Measurements from ENCODE around the gene LAMC3.
"Not testable (repeated sequence)": the region's sequence is repeated elsewhere in the genome, so short reads cannot be mapped to it uniquely, and the experiment has no call there.

Gene LAMC3

GRCh38 chr9:130990978-130991777 lies 17.8 kb upstream of the LAMC3 start:
- in situ Hi-C loops (cut with MboI; ENCODE audit: low sequenced_read_pairs) = no loop called here

- in situ Hi-C loops (cut with MboI; ENCODE audit: low sequenced_read_pairs) = no loop called here
Measured at GRCh38 chr9:130991778-130992681, 16.9 kb upstream of the LAMC3 start.

- in situ Hi-C loops (cut with MboI; ENCODE audit: low sequenced_read_pairs) = no loop called here
Measured at GRCh38 chr9:130992682-130993032, 16.3 kb upstream of the LAMC3 start.

- in situ Hi-C loops (cut with MboI; ENCODE audit: low sequenced_read_pairs) = no loop called here
Measured at GRCh38 chr9:130993303-130994030, 15.5 kb upstream of the LAMC3 start.

GRCh38 chr9:130994135-130995085 lies 14.6 kb upstream of the LAMC3 start:
- in situ Hi-C loops (cut with MboI; ENCODE audit: low sequenced_read_pairs) = no loop called here

- in situ Hi-C loops (cut with MboI; ENCODE audit: low sequenced_read_pairs) = no loop called here
Measured at GRCh38 chr9:130995086-130996011, 13.6 kb upstream of the LAMC3 start.

GRCh38 chr9:130996205-130996604 lies 12.8 kb upstream of the LAMC3 start:
- in situ Hi-C loops (cut with MboI; ENCODE audit: low sequenced_read_pairs) = no loop called here

- in situ Hi-C loops (cut with MboI; ENCODE audit: low sequenced_read_pairs) = no loop called here
Measured at GRCh38 chr9:130996676-130997394, 12.1 kb upstream of the LAMC3 start.

- in situ Hi-C loops (cut with MboI; ENCODE audit: low sequenced_read_pairs) = no loop called here
Measured at GRCh38 chr9:130997395-130997684, 11.6 kb upstream of the LAMC3 start.

GRCh38 chr9:130997925-130998596 lies 10.9 kb upstream of the LAMC3 start:
- in situ Hi-C loops (cut with MboI; ENCODE audit: low sequenced_read_pairs) = no loop called here

- in situ Hi-C loops (cut with MboI; ENCODE audit: low sequenced_read_pairs) = no loop called here
Measured at GRCh38 chr9:130998597-130999244, 10.3 kb upstream of the LAMC3 start.

GRCh38 chr9:130999245-130999623 lies 9.7 kb upstream of the LAMC3 start:
- in situ Hi-C loops (cut with MboI; ENCODE audit: low sequenced_read_pairs) = no loop called here

- in situ Hi-C loops (cut with MboI; ENCODE audit: low sequenced_read_pairs) = not testable (repeated sequence)
Measured at GRCh38 chr9:131000526-131000925, 8.4 kb upstream of the LAMC3 start.

GRCh38 chr9:131001021-131001420 lies 8.0 kb upstream of the LAMC3 start:
- in situ Hi-C loops (cut with MboI; ENCODE audit: low sequenced_read_pairs) = no loop called here

GRCh38 chr9:131001990-131002389 lies 7.0 kb upstream of the LAMC3 start:
- in situ Hi-C loops (cut with MboI; ENCODE audit: low sequenced_read_pairs) = no loop called here

- in situ Hi-C loops (cut with MboI; ENCODE audit: low sequenced_read_pairs) = no loop called here
Measured at GRCh38 chr9:131006601-131007000, 2.4 kb upstream of the LAMC3 start.

- in situ Hi-C loops (cut with MboI; ENCODE audit: low sequenced_read_pairs) = no loop called here
Measured at GRCh38 chr9:131008086-131008485, 888 bp upstream of the LAMC3 start.

GRCh38 chr9:131008563-131008908 lies 438 bp upstream of the LAMC3 start:
- in situ Hi-C loops (cut with MboI; ENCODE audit: low sequenced_read_pairs) = no loop called here

Data from HL-60/S4 treated with phorbol 12-myristate 13-acetate at 8.2 ng/mL for 4 days and 3 days (cell line).